HG03342 (cell line): ENCODE data around the gene PPP1R14C.
A peak's percentile ranks its signal among the peaks of the same experiment; 100 is the strongest.
"Not testable (repeated sequence)": the region's sequence is repeated elsewhere in the genome, so short reads cannot be mapped to it uniquely, and the experiment has no call there.

Experiments
- ATAC-seq: cut with Tn5 transposase; IDR thresholded peaks from one replicate; pipeline ENCODE4 v1.9.1; 2021; ENCODE audit warnings: mild to moderate bottlenecking, moderate library complexity; ENCODE audit not compliant: unreplicated experiment

Gene PPP1R14C

DNA sequence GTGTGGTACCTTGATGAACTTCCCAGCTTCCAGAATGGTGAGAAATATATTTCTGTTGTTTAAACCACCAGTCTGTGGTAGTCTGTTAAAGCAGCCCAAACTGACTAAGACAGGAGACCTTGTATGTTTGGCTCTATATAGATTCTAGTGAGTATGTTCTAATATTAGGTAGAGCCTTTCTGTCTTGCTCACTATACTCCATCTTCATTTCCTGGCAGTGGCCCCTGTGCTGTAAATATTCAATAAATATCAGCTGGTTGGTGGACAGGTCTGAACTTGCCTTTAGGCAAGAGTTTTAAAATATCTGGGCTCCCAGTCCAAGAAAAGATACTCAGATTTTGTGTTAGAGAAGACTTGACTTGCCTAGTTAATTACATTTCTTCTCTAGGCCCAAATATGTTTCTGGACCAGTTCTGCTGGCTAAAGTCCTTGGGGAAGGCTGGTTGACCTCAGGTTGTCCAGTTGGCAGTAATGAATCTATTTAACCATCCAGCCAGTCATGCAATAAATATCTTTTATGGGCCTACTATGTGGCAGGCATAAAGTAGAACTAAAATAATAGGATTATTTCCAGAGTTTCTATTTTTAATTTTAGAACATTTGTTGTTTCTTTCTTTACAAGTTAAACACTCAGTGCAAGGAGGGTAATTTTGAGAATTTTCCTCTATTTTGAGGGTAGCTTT is 22.3 kb downstream of the PPP1R14C start:
- no peak for ATAC-seq

DNA sequence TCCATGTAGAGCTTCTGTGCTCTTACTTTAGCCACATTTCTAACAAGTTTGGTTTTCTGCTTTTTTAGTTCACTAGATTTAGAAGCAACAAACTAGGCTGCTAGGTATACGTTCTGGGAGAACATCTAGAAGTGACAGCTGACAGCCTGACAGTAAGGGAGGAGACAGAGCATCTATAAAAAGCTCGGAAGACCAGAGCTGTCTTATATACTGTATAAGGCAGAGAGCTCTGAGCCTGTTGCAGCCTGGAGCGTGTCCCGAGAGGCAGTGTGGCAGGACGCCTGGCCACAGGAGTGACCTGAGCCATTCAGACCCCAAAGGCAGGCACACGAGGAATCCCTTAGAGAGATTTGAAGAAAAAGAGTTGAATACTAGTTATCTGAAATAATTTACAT is 24.6 kb downstream of the PPP1R14C start:
- no peak for ATAC-seq

DNA sequence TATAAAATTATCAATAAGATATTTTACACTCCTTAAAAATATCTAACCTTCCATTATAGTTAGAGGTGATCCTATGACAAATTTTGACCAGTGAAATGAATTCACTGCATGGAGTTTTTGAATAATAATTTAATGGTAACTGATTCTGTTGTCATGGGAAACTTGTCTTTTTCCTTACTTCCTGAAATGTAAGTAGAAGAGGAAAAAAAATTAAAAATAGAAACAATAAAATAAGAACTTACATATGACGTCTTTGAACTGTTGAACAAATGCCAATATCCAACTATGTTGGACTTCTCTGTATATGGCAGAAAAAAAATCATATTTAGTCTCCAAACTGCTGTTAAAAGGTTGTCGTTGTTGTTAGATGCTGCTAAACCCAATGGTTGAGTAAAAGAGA is 26.3 kb downstream of the PPP1R14C start:
- ATAC-seq: no peak

DNA sequence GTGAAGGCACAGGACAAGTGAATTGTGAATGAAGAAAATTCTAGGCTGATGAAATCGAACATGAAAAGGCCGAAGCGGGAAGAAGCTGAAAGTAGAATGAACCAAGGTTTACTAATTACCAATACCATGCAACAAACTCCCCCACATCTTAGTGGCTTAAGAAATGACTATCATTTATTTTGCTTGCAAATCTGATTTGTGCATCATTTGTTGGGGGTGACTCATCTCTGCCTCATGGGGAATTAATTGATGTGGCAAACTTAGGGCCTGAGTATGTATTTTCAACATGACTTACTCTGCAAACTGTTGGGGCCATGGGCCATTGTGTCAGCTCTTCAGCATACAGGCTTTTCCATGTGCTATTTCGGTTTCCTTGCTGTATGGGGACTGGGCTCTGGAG is 26.8 kb downstream of the PPP1R14C start:
- no peak for ATAC-seq

DNA sequence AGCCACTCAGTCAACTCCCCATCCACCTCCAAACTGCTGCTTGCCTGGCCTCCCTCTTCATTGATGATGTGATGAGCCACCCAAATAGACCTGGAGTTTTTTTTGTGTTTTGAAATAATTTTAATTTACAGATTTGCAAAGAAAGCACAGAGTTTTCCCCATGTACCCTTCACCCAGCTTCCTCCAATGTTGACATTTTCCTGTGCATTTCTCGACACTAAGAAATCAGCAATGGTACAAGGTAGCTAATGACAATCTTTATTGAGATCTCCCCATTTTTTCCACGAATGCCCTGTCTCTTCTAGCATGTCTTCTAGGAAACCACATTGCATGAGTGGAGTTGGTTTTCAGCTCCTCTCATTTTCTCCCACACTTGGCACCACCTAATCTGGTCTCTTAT is 30.1 kb downstream of the PPP1R14C start:
- ATAC-seq: no peak

DNA sequence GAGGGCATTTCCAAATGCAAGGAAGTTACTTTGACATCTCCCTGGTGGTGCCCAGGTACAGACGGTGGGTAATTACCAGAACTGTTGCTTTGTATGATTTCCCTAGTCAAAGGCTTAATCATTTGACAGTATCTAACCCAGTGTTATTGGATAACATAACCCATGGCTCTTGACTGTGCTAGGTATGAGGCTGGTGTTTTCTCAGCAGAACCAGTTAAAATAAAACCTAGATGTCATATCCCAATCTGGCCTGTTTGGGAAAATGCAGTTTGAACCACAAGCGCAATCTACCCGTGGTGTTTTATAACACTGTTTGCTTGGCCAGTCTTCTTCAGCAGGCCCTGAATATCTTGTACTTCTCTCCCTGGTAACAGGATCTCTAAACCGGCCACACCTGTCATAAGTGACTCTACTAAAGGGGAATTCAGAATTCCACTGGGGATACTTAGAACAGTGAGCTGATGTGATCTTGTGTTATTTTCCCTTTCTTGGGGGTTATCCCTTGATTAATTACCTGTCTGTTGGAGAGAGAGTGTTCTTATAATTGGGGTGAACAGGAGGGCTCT is 32.8 kb downstream of the PPP1R14C start:
- ATAC-seq: no peak

DNA sequence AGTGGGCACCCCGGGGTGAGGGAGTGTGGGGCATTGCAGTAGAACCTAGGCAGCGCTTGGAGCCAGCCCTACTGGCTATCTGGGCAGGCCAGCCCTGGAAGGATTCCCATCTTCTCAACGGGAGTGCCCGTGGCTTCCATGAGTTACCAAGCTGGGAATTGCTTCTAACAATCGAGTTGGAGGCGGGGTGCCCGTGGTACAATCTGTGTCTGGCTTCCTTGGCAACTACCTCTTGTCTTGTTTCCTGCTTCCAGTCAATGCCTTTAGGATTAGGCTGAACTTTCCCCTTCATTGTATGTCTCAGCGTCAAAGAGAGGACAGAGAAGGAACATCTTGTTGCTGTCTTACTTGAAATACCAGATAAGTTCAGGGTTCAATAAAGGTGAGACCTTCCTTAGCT is 33.3 kb downstream of the PPP1R14C start:
- ATAC-seq: no peak

DNA sequence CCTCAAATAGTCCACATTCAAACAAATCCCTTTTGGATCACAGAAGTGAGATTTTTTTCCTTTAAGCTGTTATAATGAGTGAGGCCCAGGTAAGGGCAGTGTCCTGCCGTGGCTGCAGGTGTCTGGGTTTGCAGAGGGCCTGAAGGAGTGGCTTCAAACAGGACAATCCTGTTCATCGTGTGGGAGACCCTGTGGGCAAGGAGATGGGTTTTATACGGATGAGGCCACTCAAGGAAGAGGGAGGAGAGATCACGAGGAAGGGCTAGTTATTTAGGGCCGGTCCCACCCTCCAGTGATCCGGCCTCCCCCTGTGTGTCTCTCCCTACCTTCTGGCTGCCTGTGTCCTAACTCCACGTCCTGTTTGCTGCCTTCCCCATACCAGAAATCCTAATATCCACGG is 33.8 kb downstream of the PPP1R14C start:
- ATAC-seq: no peak

DNA sequence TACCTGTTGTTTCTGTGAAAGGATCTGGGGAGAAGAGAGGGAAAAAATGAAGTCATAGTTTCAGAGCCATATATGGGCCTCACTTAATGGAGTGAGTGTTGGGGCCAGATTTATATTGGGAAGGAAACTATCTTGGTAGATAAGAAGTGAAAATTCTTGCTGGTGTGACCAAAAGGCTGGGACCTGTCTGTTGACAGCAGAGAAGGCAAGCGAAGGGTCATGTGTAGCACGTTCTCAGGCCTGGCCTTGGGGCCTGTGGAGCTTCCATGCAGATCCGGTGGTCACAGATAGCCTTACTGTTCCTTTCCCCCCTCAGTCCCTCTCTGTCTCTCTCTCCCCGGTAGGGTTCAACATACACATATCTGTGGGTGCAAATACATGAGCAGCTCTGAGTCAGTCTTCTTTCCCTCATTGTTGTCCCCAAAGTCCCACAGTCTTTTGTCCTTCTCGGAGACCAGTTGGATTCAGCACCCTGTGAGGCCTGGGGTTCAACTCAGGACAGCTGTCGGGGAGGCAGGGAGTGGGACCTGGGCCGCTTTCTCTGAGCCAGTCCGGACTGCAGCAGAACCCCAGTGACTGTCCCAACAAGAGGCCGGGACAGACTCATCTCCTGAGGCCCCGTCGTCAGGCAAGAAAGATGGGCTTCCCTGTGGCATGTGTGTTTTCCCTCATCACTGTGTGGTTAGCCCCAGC is 34.6 kb downstream of the PPP1R14C start:
- ATAC-seq: no peak

DNA sequence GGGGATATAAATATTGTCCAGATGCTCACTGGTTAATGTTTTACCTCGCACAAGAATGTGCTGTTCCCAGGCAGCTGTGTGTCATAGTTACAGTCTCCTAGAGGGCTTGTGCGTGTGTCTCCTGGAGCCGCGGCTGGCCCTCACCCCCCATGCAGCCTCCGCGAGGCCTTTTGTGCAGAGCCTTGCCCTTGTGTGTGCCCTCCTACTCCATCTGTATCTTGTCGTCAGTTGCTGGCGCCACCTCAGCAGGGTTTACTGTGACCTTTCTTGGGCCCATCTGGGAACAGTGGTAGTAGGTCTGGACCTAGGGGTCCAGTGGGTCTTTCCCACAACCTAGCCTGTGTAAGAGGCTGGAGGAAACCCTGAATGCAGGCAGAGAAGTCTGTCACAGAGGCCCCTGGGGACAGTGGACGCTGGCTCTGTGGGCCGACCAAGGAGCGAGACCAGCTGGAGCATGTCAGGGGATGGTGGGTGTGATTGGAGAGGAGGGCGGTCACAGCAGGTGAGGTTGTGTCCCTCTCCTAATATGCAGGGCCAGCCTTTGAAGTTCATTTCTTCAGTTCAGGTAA is 35.2 kb downstream of the PPP1R14C start:
- no peak for ATAC-seq

DNA sequence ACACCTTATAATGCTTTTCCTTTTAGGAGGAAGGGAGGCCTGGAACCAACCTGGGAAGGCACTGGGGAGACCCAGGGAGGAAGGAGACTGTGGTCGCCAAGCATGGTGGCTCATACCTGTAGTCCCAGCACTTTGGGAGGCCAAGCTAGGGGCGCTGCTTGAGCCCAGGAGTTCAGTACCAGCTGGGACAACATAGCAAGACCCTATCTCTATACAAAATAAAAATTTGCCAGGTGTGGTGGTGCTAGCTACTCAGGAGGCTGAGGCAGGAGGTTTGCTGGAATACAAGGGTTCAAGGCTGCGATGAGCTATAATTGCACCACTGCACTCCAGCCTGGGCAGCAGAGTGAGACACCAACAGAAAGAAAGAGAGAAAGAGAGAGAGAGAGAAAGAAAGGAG is 36.2 kb downstream of the PPP1R14C start:
- ATAC-seq: no peak

DNA sequence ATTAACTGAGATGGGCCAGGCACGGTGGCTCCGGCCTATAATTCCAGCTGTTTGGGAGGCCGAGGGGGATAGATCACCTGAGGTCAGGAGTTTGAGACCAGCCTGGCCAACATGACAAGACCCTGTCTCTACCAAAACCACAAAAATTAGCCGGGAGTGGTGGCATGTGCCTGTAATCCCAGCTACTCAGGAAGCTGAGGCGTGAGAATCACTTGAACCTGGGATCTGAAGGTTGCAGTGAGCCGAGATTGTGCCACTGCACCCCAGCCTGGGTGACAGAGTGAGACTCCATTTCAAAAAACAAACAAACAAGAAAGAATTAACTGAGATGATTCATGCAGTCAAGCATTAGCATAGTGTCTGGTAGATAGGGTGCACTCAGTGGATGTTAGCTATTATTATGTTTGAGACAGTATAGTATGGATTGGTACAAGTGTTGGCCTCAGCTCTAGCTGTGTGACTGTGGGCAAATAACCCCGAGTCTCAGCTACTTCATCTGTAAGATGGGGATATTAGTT is 37.1 kb downstream of the PPP1R14C start:
- ATAC-seq: not testable (repeated sequence)

DNA sequence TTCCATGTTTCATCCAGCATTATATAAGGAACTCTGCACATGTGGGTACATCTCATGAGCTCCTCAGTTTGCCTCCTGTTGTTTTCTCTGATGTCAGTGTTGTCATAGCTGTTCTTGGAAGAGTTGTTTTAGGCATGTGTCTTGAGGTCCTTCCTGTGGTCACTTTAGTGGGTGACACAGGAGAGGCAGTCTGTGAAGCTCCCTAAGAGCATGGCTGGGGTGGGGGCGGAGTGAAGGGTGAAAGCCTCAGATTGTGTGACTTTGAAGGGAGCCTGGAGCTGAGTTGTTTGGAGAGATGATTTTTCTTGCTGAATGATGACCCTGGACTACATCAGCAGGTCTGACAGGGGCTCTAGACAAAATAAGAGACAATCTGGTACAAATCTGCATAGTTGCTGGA is 37.7 kb downstream of the PPP1R14C start:
- no peak for ATAC-seq

DNA sequence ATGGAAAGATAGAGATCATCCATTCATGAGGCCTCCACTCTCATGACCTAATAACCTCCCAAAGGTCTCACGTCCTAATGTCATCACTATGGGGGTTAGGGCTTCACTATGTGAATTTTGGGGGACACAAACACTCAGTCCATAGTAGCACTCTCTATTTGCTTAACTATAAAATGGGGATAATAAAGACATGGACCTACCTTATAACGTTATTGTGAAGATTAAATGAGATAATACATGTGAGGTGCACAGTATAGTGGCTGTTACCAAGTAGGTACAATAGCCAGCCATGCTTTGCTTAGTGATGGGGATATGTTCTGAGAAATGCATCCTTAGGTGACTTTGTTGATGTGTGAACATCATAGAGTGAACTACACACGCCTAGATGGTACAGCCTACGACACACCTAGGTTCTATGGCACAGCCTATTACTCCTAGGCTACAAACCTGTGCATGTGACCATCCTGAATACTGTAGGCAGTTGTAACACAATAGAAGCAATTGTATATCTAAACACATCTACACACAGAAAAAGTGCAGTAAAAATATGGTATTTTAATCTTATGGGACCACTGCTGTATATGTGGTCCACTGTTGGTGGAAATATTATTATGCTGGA is 39.7 kb downstream of the PPP1R14C start:
- ATAC-seq: no peak

DNA sequence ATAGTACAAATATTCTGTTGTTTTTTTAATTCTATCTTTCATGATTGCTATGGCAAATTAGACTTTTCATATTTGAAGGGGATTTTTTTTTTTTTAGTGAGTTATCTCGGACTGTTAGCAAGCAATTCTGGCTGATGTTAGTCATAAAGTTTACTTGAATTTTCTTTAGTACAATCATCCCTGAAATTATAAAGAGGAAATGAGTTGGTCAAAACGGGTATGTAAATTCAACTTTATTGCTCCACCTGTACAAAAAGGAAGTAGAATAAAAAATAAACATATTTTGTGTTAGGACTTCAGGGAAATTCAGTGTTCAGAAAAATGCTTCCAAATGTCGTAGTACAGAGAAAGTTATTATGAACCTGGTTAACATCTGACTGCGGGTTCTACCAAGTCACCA is 40.3 kb downstream of the PPP1R14C start:
- no peak for ATAC-seq

DNA sequence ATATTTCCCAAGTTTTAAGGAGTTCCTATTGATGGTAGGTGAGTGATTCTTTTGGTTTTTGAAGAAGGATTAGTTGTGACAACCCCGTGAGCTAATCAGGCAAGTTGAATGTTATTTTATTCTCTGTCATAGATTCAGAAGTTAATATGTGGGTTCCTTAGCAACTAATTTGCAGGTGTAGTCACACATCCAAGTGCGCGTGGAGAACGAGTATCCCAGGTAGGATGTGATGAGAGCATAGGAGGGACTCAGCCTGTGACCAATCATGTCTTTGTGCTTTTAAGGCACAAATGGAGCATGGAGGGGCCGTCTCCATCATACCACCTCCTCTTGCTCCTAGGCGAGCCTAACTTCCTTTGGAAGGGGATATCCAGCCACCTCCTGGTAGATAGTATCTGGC is 41.1 kb downstream of the PPP1R14C start:
- ATAC-seq: no peak

DNA sequence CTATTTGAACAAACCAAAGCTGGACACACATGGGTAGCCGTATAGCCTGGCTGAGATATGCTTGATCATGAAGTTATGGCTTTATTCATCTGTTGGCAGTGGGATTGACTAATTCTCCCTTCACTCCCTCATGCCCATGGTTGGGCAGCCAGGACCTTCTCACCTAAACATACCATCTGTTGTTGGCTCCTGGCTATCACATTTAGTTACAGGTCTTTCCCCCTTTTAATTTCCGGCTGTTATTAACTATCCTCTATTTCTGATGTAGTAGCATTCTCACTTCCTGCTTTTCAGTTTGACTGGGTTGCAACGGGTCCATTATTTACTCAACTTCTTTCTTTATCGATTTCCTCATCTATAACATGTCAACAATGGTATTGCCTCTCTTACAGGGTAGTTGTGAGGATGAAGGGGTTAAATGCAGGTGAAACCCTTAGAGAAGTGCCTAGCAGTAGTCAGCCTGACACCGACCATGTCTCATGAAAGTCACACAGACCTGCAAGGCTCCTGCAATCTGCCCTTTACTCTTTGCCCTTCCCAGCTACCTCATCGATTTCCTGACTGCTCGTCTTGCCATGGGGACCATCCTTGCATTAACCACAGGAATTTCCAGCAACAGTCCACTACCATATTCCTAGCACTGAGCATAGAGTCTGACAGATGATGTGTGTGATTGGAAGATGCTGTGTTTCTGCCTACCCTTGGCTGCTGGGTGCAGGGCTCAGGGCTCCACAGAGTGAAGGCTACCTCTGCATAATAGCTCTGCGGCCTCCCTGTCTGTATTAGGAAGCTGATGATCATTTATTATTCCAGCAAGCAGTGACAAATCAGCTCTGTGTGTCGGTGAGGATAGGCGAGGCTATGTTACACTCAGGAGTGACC is 42.2 kb downstream of the PPP1R14C start:
- ATAC-seq: peak; percentile 59

DNA sequence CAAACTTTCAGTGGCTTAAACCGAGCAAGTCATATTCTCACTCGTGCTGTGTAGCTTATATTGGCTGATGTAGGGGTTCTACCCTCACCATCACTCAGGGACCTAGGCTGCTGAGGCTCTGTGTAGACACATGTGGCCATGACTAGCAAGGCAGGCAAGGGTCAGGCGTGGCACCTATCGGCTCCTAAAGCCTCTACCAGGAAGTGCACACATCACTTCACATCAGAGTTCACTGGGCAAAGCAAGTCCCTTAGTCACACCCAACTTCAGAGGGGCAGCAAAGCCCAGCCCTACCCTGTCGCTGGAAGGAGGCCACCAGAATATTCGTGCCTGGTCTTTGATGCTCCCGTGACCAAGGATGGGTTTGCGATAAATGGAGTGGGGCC is 42.9 kb downstream of the PPP1R14C start:
- ATAC-seq: no peak

DNA sequence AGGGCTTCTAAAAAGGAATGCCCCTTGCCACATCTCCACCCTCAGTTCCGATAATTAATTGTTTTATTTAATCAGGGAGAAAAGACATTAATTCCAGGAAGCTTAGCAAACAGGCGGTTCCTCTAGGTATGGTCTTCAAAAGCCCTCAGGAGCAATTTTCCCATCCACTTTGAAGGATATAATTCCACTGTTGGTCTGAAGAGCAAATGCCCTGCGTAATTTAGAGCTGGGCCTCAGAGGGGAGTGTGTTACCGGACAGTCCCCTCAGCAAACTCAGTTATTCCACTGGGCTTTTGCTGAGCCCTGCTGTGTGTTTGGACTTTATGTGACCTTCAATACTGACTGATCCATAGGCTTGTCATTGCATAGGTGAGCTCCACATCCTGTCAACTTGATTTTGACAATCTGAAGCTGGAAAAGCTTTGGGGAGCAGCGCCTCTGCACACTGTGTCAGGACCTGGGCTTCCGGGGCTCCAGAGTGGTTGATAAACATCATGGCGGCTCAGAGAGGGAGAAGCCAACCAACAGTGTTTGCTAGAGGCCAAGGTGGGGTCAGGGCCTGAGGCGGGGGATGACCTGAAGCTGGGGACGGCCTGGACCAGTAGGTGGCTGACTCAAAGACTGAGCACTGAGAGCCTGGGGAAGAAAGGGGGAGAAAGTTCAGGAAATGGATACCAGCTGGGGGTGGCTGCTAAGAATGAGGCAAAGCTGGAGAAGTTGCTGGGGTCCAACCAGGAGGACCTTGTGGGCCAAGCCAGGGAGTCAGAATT is 43.5 kb downstream of the PPP1R14C start:
- no peak for ATAC-seq

DNA sequence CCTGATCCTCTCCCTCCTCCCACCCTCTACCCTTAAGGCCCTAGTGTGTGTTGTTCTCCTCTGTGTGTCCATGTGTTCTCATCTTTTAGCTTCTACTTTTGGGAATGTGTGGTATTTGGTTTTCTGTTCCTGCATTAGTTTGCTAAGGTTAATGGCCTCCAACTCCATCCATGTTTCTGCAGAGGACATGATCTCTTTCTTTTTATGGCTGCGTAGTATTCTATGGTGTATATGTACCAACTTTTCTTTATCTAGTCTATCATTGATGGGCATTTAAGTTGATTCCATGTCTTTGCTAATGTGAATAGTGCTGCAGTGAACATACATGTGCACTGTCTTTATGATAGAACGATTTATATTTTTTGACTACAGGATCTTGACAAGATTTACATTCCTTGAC is 44.6 kb downstream of the PPP1R14C start:
- ATAC-seq: not testable (repeated sequence)
